ENCODE results near the gene ZSCAN20. TPM values are rescaled to one million over a fixed set of nuclear protein-coding genes. Genes with fewer than 3 reads are reported as not detected.

Gene ZSCAN20
- total RNA-seq, 1 experiment from 2014 or later, result 0.84 TPM

GRCh38 chr1:33436557-33437285, 35.7 kb upstream of the ZSCAN20 start:
- intact Hi-C loops (cut with micrococcal nuclease), result no loop called here
- BruUV-seq (replicated peaks), result no TSS peak
- ChIA-PET CTCF (no interaction called here), POLR2A (ENCODE audit: unreplicated experiment) (interaction anchor here (0.6 kb wide), 1 partner anchor 87 kb away, joined by 3 read pairs; no protein-coding TSS in a partner anchor)
- Histone ChIP-seq H4K20me1 (ENCODE audit: low read length) (no peaks in the 10 kb centered on the region), H3K9me2 (replicated peaks; ENCODE audit: low read length) (no peaks in the 10 kb centered on the region), H3K4me3 (ENCODE audit: low read length) (no peak overlapping the region), H3K27me3 (ENCODE audit: low read length) (no peaks in the 10 kb centered on the region), H2AFZ (ENCODE audit: low read length) (no peak overlapping the region), H3K36me3 (ENCODE audit: low read depth, low read length) (no peaks in the 10 kb centered on the region), H3K79me2 (ENCODE audit: low read length) (no peaks in the 10 kb centered on the region), H3K4me2 (ENCODE audit: low read length) (no peak overlapping the region), H3K27ac (ENCODE audit: low read length) (no peak overlapping the region), H3F3A (ENCODE audit: low read length, unreplicated experiment) (peaks cover 8% of the 10 kb centered on the region), H3K9me3 (ENCODE audit: low read length) (no peaks in the 10 kb centered on the region), H3K4me1 (ENCODE audit: insufficient read depth, low read length) (peaks cover 47% of the 10 kb centered on the region), H3K9ac (ENCODE audit: low read length) (no peak overlapping the region)
- DNase-seq (no peak), ATAC-seq (no peak)
- TF ChIP-seq CTCF (conservative IDR thresholded peaks at IDR 0.05; ENCODE audit: low read depth, low read length), result no peak
- no peak for TF ChIP-seq EZH2phosphoT487 (IDR thresholded peaks at IDR 0.05; ENCODE audit: borderline replicate concordance, low read length)
- no peak for TF ChIP-seq EZH2 (IDR thresholded peaks at IDR 0.05; ENCODE audit: low read length, unreplicated experiment)

- H3K27ac ChIP-seq (ENCODE audit: low read length), result no peak overlapping the region
- no peaks in the 10 kb centered on the region for H3K79me2 ChIP-seq (ENCODE audit: low read length)
- no peaks in the 10 kb centered on the region for H3K27me3 ChIP-seq (ENCODE audit: low read length)
- H3K4me2 ChIP-seq (ENCODE audit: low read length), result no peak overlapping the region
- no peak overlapping the region for H3K9ac ChIP-seq (ENCODE audit: low read length)
- H3K4me3 ChIP-seq (ENCODE audit: low read length), result no peak overlapping the region
- no peak overlapping the region for H2AFZ ChIP-seq (ENCODE audit: low read length)
- no peaks in the 10 kb centered on the region for H3K36me3 ChIP-seq (ENCODE audit: low read depth, low read length)
- peaks cover 4% of the 10 kb centered on the region for H3F3A ChIP-seq (ENCODE audit: low read length, unreplicated experiment)
- CTCF ChIA-PET, result no interaction called here
- intact Hi-C loops (cut with micrococcal nuclease), result no loop called here
- H3K9me3 ChIP-seq (ENCODE audit: low read length), result no peaks in the 10 kb centered on the region
- ATAC-seq, result no peak
- TF ChIP-seq EZH2phosphoT487 (IDR thresholded peaks at IDR 0.05; ENCODE audit: borderline replicate concordance, low read length) (no peak), EZH2 (IDR thresholded peaks at IDR 0.05; ENCODE audit: low read length, unreplicated experiment) (no peak), CTCF (conservative IDR thresholded peaks at IDR 0.05; ENCODE audit: low read depth, low read length) (no peak)
- no peaks in the 10 kb centered on the region for H3K9me2 ChIP-seq (replicated peaks; ENCODE audit: low read length)
- BruUV-seq (replicated peaks), result no TSS peak
- peaks cover 48% of the 10 kb centered on the region for H3K4me1 ChIP-seq (ENCODE audit: insufficient read depth, low read length)
- DNase-seq, result no peak
- H4K20me1 ChIP-seq (ENCODE audit: low read length), result no peaks in the 10 kb centered on the region
- POLR2A ChIA-PET (ENCODE audit: unreplicated experiment), result no interaction called here
Observed at GRCh38 chr1:33438364-33439160, 33.9 kb upstream of the ZSCAN20 start.

GRCh38 chr1:33439662-33440061, 32.8 kb upstream of the ZSCAN20 start:
- TF ChIP-seq CTCF (conservative IDR thresholded peaks at IDR 0.05; ENCODE audit: low read depth, low read length) (no peak), EZH2phosphoT487 (IDR thresholded peaks at IDR 0.05; ENCODE audit: borderline replicate concordance, low read length) (no peak), EZH2 (IDR thresholded peaks at IDR 0.05; ENCODE audit: low read length, unreplicated experiment) (no peak)
- Histone ChIP-seq H3K4me2 (ENCODE audit: low read length) (no peak overlapping the region), H3K9ac (ENCODE audit: low read length) (no peak overlapping the region), H3K36me3 (ENCODE audit: low read depth, low read length) (no peaks in the 10 kb centered on the region), H3K27ac (ENCODE audit: low read length) (no peak overlapping the region), H3K27me3 (ENCODE audit: low read length) (no peaks in the 10 kb centered on the region), H3K79me2 (ENCODE audit: low read length) (no peaks in the 10 kb centered on the region), H3F3A (ENCODE audit: low read length, unreplicated experiment) (peaks cover 4% of the 10 kb centered on the region), H3K9me2 (replicated peaks; ENCODE audit: low read length) (no peaks in the 10 kb centered on the region), H2AFZ (ENCODE audit: low read length) (no peak overlapping the region), H3K9me3 (ENCODE audit: low read length) (no peaks in the 10 kb centered on the region), H4K20me1 (ENCODE audit: low read length) (no peaks in the 10 kb centered on the region), H3K4me1 (ENCODE audit: insufficient read depth, low read length) (peaks cover 45% of the 10 kb centered on the region), H3K4me3 (ENCODE audit: low read length) (no peak overlapping the region)
- intact Hi-C loops (cut with micrococcal nuclease), result no loop called here
- DNase-seq (no peak), ATAC-seq (no peak)
- POLR2A ChIA-PET (ENCODE audit: unreplicated experiment), result no interaction called here
- CTCF ChIA-PET, result no interaction called here
- BruUV-seq (replicated peaks), result no TSS peak

Measured in PC-3 (cell line).